PC-9 (cell line): ENCODE data around the gene CXCL12. TPM values are rescaled to one million over a fixed set of nuclear protein-coding genes. Genes with fewer than 3 reads are reported as not detected.
A peak's percentile ranks its signal among the peaks of the same experiment; 100 is the strongest.

Experiments
- BruUV-seq: library from RNA; stranded (reverse); fragments of 400-500 nt; replicated peaks from 2 replicates; lab custom pipeline; 2021; lab: Mats Ljungman, UMichigan
- CTCF ChIA-PET: fragments of 300-600 bp; sonication (Branson Sonifier 250); formaldehyde crosslinking; loops from one replicate; lab custom pipeline; 2022; ENCODE audit warnings: antibody characterized with exemption; lab: Charles Lee
- POLR2A ChIA-PET: fragments of 300-600 bp; sonication (Branson Sonifier 250); formaldehyde crosslinking; loops from one replicate; lab custom pipeline; 2022; ENCODE audit warnings: antibody characterized with exemption; ENCODE audit not compliant: unreplicated experiment; lab: Charles Lee
- DNase-seq, 2 experiments: peaks; one replicate each; pipeline versions ENCODE4 v3.0.0 to v3.0.0-alpha.2; 2015 to 2022; ENCODE audit warnings: mixed read lengths in 1 of 2
- H2AFZ ChIP-seq: fragments of 200-600 bp; sonication (generic); 2 replicates; pipeline ENCODE4 v1.8.1; 2017; ENCODE audit warnings: antibody characterized with exemption
- H3F3A ChIP-seq: fragments of 200-600 bp; sonication (generic); 2 replicates; pipeline ENCODE4 v1.8.1; 2017; ENCODE audit warnings: antibody characterized with exemption, mild to moderate bottlenecking, low read depth; ENCODE audit not compliant: insufficient read depth
- H3K27ac ChIP-seq: fragments of 200-600 bp; sonication (generic); 2 replicates; pipeline ENCODE4 v1.6.1; 2016; ENCODE audit warnings: mixed run types
- H3K27me3 ChIP-seq: fragments of 200-600 bp; sonication (generic); 2 replicates; pipeline ENCODE4 v1.6.1; 2016; ENCODE audit warnings: low read depth, mixed run types; ENCODE audit not compliant: insufficient read depth
- H3K36me3 ChIP-seq: fragments of 200-600 bp; sonication (generic); 2 replicates; pipeline ENCODE4 v1.6.1; 2016; ENCODE audit warnings: low read depth, mixed run types
- H3K4me1 ChIP-seq: fragments of 200-600 bp; sonication (generic); replicated peaks from 2 replicates; pipeline ENCODE4 v1.6.1; 2016; ENCODE audit warnings: mixed run types; ENCODE audit not compliant: insufficient read depth
- H3K4me2 ChIP-seq: fragments of 200-600 bp; sonication (generic); 2 replicates; pipeline ENCODE4 v1.6.1; 2017; ENCODE audit warnings: mixed run types
- H3K4me3 ChIP-seq: fragments of 200-600 bp; sonication (generic); 2 replicates; pipeline ENCODE4 v1.6.1; 2016; ENCODE audit warnings: mixed run types
- H3K79me2 ChIP-seq: fragments of 200-600 bp; sonication (generic); 2 replicates; pipeline ENCODE4 v1.6.1; 2017; ENCODE audit warnings: low read depth, mixed run types
- H3K9me2 ChIP-seq: fragments of 200-600 bp; sonication (generic); 2 replicates; pipeline ENCODE4 v1.8.1; 2017; ENCODE audit warnings: mild to moderate bottlenecking; ENCODE audit not compliant: insufficient read depth
- H3K9me3 ChIP-seq: fragments of 200-600 bp; sonication (generic); 2 replicates; pipeline ENCODE4 v1.8.1; 2016; ENCODE audit warnings: low read depth; ENCODE audit not compliant: insufficient read depth
- H4K20me1 ChIP-seq: fragments of 200-600 bp; sonication (generic); 2 replicates; pipeline ENCODE4 v1.8.1; 2017; ENCODE audit not compliant: insufficient read depth
- CTCF ChIP-seq: fragments of 200-600 bp; sonication (generic); conservative IDR thresholded peaks from 2 replicates; pipeline ENCODE4 v1.6.1; 2017; ENCODE audit warnings: mixed run types, antibody characterized with exemption, mild to moderate bottlenecking, moderate library complexity
- EZH2 ChIP-seq: fragments of 200-600 bp; sonication (generic); IDR thresholded peaks from 2 replicates; pipeline ENCODE4 v1.8.0; 2017; ENCODE audit warnings: antibody characterized with exemption, low read depth
- intact Hi-C: fragments of 100-400 bp; cut with micrococcal nuclease; formaldehyde crosslinking; loops from one replicate; pipeline ENCODE4 v1.10.0; 2022; ENCODE audit not compliant: unreplicated experiment
- total RNA-seq: library from RNA; stranded (reverse); gene quantifications from 2 replicates; pipeline ENCODE4 v1.2.3, GENCODE V29; 2021

The CXCL12 gene
- total RNA-seq, 1 experiment from 2014 or later, result not detected

GRCh38 chr10:44370731-44371248 is 14.1 kb downstream of the CXCL12 start:
- Histone ChIP-seq H3K9me3 (no peaks in the 10 kb centered on the region), H3K27me3 (peaks cover 85% of the 10 kb centered on the region), H3F3A (no peaks in the 10 kb centered on the region), H3K4me2 (no peak overlapping the region), H3K79me2 (no peaks in the 10 kb centered on the region), H3K27ac (no peak overlapping the region), H4K20me1 (peaks cover 6% of the 10 kb centered on the region; the same call in 1 of the 2 replicates), H3K9me2 (no peaks in the 10 kb centered on the region), H3K4me1 (no peaks in the 10 kb centered on the region), H2AFZ (no peak overlapping the region), H3K36me3 (no peaks in the 10 kb centered on the region), H3K4me3 (no peak overlapping the region)
- intact Hi-C loops, result no loop called here
- CTCF ChIA-PET, result no interaction called here
- no TSS peak for BruUV-seq
- POLR2A ChIA-PET, result no interaction called here
- DNase-seq, result peak in 1 of 2 experiments; percentile 35
- no peak for TF ChIP-seq EZH2
- TF ChIP-seq CTCF, result no peak

GRCh38 chr10:44369854-44370253 is 15.0 kb downstream of the CXCL12 start:
- H3K4me2 ChIP-seq, result no peak overlapping the region
- H3K27ac ChIP-seq, result no peak overlapping the region
- no peaks in the 10 kb centered on the region for H3F3A ChIP-seq
- intact Hi-C loops, result no loop called here
- H3K27me3 ChIP-seq, result peaks cover 76% of the 10 kb centered on the region
- no peak overlapping the region for H3K4me3 ChIP-seq
- H3K9me2 ChIP-seq, result no peaks in the 10 kb centered on the region
- ChIA-PET CTCF (no interaction called here), POLR2A (no interaction called here)
- H3K36me3 ChIP-seq, result no peaks in the 10 kb centered on the region
- H4K20me1 ChIP-seq, result peaks cover 6% of the 10 kb centered on the region; the same call in 1 of the 2 replicates
- TF ChIP-seq CTCF, result no peak
- TF ChIP-seq EZH2, result no peak
- DNase-seq, result peak in 1 of 2 experiments; percentile 30
- no peaks in the 10 kb centered on the region for H3K79me2 ChIP-seq
- no peak overlapping the region for H2AFZ ChIP-seq
- no peaks in the 10 kb centered on the region for H3K9me3 ChIP-seq
- no peaks in the 10 kb centered on the region for H3K4me1 ChIP-seq
- BruUV-seq, result no TSS peak

DNA sequence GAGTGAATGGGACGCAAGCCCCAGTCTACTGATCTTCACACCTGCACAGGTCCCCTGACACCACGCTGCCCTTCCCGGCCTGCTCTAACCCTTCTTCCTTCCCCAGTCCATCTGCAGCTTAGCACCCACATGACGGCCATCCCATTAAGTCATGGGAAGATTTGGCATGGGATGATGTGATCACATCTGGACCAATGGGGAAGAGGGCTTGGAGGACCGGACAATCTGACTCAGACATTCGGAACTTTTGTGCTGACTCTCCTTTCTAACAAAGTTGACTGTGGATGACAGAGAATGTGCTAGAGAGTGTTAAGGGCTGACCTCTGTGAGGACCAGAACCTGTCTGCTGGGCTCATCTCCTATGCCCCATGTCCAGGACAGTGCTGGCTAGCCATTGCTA is 15.6 kb downstream of the CXCL12 start:
- H3F3A ChIP-seq, result no peaks in the 10 kb centered on the region
- no TSS peak for BruUV-seq
- no peak for DNase-seq
- peaks cover 6% of the 10 kb centered on the region; the same call in 1 of the 2 replicates for H4K20me1 ChIP-seq
- H3K9me3 ChIP-seq, result no peaks in the 10 kb centered on the region
- intact Hi-C loops, result no loop called here
- no peaks in the 10 kb centered on the region for H3K9me2 ChIP-seq
- TF ChIP-seq CTCF, result no peak
- TF ChIP-seq EZH2, result no peak
- H3K4me2 ChIP-seq, result no peak overlapping the region
- ChIA-PET POLR2A (no interaction called here), CTCF (no interaction called here)
- peaks cover 70% of the 10 kb centered on the region for H3K27me3 ChIP-seq
- H3K4me3 ChIP-seq, result no peak overlapping the region
- H3K36me3 ChIP-seq, result no peaks in the 10 kb centered on the region
- H3K4me1 ChIP-seq, result no peaks in the 10 kb centered on the region
- H2AFZ ChIP-seq, result no peak overlapping the region
- no peaks in the 10 kb centered on the region for H3K79me2 ChIP-seq
- H3K27ac ChIP-seq, result no peak overlapping the region
